Measurements from ENCODE around the gene LGR4.

LGR4 gene

DNA sequence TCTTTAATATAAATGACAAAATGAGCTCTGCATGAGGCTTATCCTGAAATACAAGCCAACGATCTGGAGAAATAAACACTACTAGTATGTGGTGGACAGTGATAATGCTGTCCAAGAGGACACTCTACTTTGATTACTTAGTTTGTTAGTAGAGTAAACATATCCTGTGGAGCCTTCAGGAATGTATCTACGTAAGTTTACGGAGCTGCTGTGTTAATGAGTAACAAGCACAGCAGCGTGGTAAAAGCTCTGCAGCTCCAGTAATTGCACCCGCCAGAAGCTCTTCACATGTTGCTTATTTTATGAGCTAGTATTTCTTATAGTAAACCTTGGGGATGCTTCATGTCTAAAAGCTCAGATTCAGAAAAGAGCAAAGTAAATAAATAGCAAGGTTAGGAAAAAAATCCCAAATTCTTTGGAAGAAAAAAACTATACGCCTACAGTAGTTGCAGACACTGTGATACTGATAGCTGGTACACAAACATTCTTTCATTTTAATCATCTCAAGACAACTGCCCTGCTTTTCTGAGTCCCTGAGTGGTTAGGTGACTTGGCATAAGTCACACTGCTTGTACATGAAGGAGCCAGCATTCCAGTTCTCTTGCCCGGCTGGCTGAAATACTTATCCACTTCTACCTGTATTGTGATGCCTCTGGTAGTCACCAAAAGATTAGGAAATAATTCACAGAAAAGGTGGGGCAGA, 76.9 kb downstream of the LGR4 start:
- DNase-seq, result no peak

DNA sequence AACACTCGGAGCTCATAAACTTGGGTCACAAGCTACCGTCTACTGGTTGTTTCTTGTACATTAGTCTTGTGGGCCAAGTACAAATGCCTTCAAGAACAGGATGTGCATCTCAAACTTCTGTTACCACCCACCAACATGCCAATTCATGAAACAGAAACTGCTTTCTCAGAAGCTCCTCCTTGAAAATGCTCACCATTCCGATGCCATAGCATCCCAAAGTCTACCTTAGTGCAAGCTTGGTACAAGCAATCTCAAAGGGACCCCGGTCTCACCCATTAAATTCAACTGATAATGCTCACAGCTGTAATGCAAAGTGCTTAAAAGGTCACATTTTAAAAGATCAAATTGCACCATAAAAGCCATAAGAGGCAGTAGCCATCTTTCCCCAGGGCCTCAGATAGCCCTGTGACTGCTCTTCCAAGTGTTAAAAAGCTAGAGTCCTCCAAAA, 77.8 kb downstream of the LGR4 start:
- DNase-seq, result no peak

DNA sequence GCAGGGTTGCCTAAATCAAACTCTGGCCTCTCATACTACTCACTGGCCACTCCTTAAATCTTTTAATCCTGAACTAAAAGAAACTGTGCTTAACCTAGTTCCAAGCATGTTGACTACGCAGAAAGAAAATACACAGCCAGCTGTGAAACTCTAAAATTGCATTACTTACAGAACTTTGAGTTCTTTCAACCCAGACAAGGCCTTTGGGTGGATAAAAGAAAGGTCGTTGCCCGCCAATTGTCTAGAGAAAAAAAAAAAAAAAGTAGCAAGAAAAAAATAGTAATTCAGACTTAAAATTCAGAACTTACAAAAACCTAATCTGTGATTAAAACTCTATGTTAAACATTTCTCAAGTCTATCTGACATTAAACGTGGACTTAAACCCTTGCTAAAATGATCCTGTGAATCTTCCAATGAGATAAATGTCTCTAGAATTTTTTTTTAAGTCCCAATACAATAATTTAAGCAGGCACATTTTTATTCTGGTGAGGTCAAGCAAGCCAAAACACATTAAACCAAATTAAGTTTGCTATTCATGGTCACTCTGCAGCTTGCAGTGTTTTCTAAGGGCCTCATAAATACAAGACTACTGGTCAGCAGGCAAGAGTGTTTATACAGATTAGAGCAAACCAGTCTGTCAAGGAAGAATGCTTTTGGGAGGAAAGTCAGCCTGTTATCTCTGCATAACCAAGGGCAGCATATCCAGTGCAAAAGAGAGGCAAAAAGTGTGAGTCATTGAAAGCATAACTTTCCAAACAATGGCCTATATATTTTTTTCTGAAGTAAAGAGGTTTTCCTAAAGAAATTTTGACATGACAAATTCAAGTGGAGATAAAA, 80.1 kb downstream of the LGR4 start:
- DNase-seq, result no peak

DNA sequence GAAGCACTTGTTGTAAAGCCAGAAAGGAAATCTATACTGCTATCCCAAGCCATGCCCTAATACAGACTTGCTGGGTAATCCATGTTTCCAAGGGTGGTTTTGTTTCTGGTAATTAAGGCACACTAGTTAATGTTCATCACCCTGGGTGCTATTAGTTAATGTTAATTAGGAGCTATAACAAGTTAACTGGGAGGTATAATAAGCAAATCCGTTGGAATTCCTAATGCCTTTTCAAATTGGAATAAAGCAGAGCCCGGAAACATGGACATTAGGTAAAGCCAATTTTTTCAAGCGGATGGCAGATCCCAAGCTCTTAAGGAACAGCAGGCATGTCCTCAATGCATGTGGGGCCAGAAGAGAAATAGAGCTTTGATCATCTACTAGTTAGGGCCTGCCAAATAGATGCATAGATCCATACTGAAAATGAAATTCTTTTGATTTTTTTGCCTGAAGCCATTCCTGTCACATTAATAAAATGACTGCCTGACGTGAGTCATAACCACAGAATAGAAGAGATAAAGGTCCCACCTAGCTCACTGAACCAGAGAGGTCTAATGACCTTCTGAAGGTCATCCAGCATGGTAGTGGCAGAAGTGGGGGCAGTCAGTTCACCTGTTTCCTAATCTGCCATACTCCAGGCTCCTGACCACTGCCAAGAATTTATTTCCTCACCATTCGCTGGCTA, 81.1 kb downstream of the LGR4 start:
- no peak for DNase-seq

DNA sequence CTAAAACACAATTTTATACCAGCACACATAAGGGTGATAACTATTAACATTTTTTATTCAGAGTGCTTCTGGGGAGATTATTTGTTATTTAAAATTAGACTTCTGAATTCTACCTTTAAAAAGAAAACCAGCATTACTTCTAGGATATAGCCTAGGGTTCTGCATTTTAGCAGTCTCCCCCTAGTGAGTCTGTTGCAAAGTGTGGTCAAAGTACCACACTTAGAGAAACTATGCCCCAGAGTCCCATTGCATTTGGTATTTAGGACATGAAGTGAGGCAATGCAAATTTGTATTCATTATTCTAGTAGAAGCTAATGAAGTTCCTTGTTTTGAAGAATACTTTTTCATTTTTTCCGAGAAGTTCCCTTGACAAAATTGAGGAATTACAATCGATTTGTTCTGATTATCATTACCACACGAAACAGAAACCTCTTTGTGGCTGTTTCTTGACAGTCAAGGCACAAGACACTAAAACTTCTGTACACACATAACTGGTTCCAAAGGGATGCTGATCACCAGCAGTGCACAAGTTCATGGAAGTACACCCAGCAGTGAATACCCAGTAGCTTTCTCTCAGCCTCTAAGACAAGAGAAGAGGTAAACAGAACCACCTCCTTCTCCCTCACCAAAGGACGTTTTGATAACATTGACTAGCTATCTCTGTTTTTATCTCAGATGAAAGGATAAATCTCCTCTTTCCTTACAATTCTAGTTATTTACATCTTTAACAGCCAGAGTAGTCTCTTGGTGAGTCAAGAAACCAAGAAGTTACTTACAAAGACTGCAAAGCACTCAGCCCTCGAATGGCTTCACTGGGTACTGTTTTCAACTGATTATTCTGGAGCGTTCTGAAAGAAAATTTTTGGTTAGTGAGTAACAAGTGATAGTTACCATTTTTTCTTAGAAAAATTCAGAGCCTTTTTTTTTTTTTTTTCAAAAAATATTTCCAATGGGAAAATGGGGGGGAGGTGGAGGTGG, 82.0 kb downstream of the LGR4 start:
- no peak for DNase-seq

DNA sequence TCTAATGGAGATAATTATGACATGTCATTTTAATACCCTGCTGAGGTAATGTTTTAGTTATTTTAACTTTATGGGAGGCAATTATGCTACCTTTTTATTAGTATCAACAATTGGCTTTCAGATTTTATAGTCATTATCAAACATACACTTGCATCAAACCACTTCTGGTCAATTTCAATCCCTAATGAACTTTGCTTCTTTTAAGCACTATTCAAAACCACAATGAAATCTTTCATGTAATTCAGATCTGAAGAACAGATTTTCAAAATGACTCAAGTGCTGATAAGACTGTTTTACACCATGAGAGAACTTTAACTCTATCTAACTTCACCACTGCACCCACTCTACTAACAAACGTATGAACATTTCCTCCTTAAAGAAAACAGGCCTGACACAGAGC, 83.7 kb downstream of the LGR4 start:
- DNase-seq, result no peak

DNA sequence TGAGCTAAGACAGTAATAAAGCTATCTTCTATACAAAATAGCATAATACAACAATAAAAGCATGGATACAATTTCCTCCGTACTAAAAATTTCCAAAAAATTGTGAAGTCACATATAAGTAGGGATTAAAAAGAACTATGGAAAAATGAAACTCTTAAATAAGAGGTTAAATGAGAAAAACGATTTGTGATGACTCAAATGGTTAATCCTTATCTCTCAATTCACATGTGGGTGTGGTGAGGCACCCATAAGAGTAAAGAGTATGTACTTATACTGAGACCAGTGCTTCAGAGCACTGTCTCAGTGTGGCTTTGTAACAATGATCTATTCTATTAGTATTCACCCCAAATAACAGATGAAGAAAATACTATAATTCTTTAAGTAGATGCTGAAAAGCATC, 84.6 kb downstream of the LGR4 start:
- no peak for DNase-seq

DNA sequence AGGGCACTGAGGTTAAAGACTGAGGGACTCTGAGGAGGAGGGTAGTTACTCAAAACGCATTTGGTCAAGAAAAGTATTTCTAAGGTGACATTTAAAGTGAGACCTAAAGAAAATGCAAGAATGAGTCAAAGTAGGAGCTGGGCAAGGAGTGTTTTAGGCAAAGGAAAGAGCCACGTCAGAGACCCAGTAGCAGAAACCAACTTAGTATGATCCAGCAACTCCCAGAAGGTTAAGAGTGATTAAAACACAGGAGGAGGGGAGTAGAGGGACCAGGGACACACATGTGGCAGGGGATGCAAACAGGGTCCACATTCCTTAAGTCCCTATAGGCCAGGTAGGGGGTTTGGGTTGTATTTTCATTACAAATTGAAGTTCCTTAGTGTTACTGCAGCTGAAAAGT, 85.2 kb downstream of the LGR4 start:
- no peak for DNase-seq

DNA sequence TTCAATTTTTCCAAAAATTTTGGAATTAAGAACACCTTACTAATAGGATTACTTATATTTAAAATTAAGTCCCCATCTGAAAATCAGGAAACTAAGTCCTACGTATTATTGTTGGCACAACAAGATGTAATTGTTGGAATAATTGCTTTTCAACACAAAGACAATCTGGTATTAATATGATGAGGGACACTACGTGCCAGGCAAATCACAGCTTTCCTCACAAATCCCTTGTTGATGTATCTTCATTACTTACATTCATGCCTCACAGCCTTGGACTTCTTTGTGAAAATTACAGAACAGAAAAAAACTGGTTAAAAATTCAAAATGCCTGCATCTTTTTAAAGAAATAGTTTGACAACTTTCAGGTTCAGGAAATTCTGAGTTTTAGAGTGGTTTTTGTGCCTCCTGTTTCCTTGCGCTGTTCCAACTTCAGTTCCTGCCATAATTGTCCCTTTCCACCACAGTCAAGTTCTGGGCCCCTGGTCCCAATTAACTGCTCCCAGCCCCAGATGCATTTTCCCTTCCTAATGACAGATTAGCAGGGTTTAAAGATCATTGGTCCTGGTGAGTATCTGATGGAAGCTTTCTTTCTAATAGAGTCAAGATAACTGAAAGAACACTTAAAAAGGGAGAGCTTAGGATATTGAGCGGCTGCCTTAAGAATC, 86.3 kb downstream of the LGR4 start:
- DNase-seq, result no peak

DNA sequence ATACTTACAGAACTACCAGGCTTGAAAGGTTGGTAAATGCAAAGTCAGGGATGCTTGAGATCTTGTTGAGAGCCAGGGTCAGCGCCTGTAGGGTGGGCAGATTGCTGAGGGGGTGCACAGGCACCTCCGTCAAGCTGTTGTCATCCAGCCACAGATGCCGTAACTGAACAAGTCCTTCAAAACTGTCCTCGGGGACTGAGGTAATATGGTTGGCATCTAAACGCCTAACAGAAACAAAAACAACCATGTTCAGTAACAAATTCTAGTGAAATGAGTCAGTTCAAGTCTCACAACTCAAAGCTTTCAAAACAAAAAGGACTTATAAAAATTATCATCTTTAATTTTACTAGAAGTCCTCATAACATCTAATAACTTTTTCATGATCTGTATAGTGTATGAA, 87.3 kb downstream of the LGR4 start:
- no peak for DNase-seq

DNA sequence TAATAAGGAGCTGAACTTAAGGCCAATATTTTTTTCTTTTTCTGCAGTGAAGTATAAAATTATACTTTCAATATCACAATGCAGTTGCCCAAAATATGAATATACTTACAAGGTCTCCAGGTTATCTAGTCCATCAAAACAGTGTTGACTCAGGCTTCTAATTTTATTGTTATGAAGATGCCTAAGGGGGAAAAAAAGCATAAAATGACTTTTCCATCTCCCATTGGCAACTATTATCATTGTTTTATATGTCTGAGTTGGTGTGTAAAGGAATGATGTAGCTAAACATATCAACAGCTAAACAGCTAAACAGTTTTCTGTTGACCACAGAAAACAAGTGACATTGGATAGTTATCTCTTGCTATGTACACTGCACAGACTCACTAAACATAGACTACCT, 88.4 kb downstream of the LGR4 start:
- no peak for DNase-seq

DNA sequence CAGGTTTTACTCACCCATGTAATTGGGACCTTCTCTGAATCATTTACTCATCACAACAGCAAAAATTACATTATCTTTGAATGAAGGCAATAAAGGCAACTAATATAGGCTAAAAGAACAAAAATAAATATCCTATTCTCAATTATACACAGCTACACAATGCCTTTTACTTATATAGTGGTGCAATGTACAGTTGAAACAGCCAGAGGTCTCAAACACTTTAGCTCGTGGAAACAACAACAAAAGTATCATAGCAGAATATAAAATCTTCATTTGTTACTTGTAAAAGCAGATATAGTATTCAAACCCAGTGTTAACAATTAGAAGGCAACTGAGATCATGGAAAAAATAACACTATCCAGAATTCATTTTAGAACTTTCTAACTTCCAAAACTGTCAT, 88.9 kb downstream of the LGR4 start:
- no peak for DNase-seq

DNA sequence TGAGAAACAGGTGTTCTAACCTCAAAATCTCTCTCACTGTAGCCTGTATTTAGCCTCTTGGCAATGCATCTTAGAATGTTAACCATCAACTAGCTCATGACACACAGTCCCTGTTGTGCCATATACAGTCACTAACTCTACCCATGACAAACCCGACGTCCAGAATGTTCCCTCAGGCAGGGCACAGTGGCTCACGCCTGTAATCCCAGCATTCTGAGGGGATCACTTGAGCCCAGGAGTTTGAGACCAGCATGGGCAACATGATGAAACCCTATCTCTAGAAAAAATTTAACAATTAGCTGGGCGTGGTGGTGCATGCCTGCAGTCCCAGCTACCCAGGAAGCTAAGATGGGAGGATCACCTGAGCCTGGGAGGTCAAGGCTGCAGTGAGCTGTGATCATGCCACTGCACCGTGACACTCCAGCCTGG, 91.3 kb downstream of the LGR4 start:
- DNase-seq, result no peak

DNA sequence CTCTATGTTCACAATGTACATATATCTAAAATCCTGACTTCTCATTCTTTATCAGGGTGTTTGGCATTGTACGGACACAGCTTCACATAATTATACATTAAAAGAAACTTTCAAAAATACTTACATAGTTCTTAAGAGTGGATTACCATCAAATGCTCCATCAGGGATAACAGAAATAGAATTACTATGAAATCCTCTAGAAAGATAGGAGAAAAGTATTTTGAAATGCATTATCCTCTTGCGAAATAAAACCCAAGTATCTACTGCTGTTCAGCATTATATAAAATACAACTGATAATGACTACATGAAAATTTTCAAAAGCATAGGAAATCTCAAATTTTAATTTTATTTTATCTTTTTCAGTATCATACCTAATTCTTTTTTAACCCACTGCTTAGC, 91.8 kb downstream of the LGR4 start:
- DNase-seq, result no peak

DNA sequence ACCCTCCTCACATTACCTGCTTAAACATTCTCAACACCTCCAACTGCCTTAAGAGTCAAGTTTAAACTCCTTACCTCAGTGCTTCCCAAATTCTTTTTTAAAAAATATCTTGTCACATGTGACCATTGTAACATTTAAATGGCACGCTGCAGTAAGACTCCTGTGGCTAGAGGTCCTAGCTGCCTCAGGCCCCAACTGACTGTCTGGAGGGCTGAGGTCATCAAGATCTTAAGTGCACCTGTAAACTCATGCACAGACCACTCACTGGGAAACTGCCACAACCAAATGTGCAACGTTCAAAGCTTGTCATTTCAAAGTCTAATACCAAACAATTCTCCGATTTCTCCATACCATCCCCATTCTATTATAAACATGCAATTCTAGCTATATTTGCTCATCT, 93.1 kb downstream of the LGR4 start:
- no peak for DNase-seq

DNA sequence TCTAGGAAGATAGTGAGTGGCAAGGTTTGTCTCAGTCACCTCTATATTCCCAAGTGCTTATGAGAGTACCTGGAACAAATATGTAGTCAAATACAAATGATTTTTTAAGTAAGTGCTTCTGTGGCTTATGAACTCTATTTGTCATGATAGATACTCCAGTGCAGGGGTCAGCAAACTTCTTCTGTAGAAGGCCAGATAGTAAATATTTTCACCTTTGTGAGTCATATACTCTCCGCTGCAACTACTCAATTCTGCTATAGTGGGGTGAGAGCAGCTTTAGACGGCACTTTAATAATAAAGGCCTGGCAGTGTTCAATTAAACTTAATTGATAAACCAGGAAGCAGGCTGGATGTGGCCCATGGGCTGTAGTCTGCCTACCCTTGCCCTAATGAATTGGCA, 97.2 kb downstream of the LGR4 start:
- DNase-seq, result no peak

DNA sequence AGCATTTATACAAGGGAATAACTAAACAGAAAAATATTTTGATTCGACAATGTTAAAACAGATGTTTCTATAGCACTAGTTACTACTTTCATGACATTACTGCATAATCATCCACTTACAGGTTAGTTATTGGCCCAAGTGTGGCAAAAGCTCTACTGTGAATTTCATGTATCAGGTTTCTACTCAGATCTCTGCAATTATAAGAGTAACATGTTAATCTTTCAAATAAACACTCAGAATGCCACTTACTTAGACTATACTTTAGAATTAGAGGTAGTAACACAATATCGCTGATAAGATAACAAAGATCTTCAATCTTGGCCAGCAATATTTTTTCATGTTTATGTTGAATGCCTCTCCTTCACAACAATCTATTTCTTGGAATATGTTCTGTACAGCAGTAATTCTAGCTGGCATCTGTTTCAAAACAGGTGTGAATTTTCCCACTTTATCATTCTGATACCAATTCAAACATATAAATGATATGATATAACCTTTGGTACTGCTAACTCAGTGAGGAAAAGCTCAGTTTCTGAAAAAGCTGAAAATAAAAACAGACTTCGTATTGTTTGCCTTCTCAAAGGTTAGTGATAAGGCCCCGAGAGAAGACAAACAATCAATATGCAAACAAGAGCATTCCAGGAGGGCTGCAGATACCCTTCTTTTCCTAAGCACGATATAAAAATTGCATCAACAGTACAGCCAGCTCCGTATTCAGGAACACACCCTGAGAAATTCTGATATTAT, 98.6 kb downstream of the LGR4 start:
- no peak for DNase-seq

DNA sequence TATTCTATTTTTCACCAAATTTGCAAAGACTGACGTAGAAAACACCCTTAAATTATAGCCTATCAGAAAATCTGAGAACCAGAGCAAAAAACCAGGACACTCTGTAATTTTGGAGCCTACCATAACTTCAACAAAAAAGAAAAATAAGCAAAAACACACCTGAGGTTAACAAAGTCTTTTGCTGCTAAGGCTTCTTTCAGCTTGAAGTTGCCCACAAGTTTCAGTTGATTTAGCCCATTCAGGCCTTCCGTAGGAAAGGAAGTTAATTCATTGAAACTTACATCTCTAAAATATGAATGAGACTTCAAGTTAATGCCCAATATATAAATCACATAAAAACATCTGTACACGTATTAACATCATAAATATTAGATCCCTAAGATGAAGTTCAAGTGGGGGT, 99.2 kb downstream of the LGR4 start:
- DNase-seq, result no peak

DNA sequence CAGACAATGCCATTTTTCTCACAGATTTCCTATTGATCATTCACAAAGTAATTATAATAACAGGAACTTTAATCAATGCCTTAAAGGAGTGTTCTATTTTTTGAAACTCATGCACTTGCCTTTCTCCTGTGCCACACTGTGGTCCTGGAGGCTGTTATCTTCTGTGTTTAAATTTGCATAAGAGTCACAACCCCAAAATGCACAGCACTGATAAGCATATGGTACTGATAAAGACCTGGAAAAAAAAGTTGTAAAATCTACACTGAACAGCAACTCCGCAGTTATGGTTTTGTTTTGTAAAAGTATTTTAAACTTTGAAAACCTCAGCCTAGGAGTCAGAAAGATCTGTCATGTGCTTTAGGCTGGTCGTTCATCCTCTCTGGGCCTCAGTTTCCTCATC, 100.4 kb downstream of the LGR4 start:
- DNase-seq, result no peak

DNA sequence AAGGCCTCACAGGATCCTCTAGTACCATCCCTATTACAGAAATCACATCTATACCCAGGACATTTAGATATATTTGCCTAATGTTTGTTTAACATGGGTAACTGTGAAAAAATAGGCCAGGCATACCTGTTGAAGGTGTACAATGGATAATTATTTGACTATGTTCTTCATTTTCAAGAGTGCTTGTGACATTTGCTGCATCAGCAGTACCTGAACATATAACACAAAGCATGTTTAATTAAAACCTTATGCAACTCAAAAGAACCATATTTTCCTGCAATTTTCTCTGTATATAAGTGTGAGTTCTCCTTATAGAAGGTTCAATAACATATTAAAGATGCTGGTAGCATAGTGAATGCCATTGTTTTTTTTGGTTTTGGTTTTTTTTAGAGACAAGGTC, 101.1 kb downstream of the LGR4 start:
- no peak for DNase-seq

DNA sequence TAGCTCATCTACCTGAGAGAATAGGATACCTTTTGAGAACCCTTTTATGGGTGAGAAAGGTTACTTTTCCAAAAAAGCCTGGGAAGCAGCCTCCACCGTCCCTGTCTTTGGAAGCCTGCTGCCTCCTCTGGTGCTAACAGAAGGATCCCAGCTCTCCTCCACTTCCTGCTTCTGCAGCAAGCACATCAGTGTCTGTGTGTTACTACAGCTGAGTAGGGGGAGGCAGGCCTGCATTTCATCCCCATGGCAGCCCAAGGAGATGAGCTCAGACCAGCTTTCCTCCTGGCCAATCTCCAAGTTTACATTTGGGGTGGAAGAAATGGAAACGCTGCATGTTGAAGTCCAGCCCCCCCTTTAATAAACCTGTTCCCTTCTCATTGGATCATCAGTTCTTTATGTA, 102.2 kb downstream of the LGR4 start:
- DNase-seq, result no peak
